ENCODE data around the gene TTC29.

Gene TTC29

GRCh38 chr4:146835096-146835495 is 110.6 kb downstream of the TTC29 start (continued):
- TF ChIP-seq PRDM4 (tag by site-specific recombination; IDR thresholded peaks at IDR 0.05) (no peak), PBX3 (CRISPR knock-in tag; IDR thresholded peaks at IDR 0.05) (no peak), INSM2 (tag by site-specific recombination; IDR thresholded peaks at IDR 0.05) (no peak), GLI2 (tag by site-specific recombination; IDR thresholded peaks at IDR 0.05; ENCODE audit: borderline replicate concordance, low read depth) (no peak), TCF7L2 (IDR thresholded peaks at IDR 0.05; ENCODE audit: borderline replicate concordance, low read depth, low read length) (no peak), ZNF416 (tag by site-specific recombination; IDR thresholded peaks at IDR 0.05) (no peak)

GRCh38 chr4:146834263-146835034 is 111.2 kb downstream of the TTC29 start:
- POLR2A ChIA-PET = no interaction called here
- CTCF ChIA-PET = no interaction called here

More at GRCh38 chr4:146834263-146835034, 111.2 kb downstream of the TTC29 start:
- no peaks in the 10 kb centered on the region for H3K4me1 ChIP-seq (ENCODE audit: control insufficient read depth, insufficient read depth, low read length)
- TF ChIP-seq ZNF664 (tag by site-specific recombination; IDR thresholded peaks at IDR 0.05) = no peak
- TF ChIP-seq ZNF18 (tag by site-specific recombination; IDR thresholded peaks at IDR 0.05) = no peak
- no peak for TF ChIP-seq ZNF701 (tag by site-specific recombination; IDR thresholded peaks at IDR 0.05)
- no peak for TF ChIP-seq ELK4 (IDR thresholded peaks at IDR 0.05; ENCODE audit: borderline replicate concordance, low read depth, low read length)
- no peak for TF ChIP-seq HOXA7 (CRISPR knock-in tag; IDR thresholded peaks at IDR 0.05; ENCODE audit: borderline replicate concordance)
- no peak for TF ChIP-seq ZNF23 (tag by site-specific recombination; IDR thresholded peaks at IDR 0.05; ENCODE audit: borderline replicate concordance)
- TF ChIP-seq ZNF654 (tag by site-specific recombination; IDR thresholded peaks at IDR 0.05; ENCODE audit: low read depth) = no peak
- TF ChIP-seq ATF2 (tag by site-specific recombination; IDR thresholded peaks at IDR 0.05; ENCODE audit: low read depth) = no peak
- H3K9me3 ChIP-seq (ENCODE audit: control insufficient read depth, insufficient read depth, low read depth, low read length) = no peaks in the 10 kb centered on the region
- H3K36me3 ChIP-seq (ENCODE audit: control insufficient read depth in 2 of 2, insufficient read depth in 1 of 2, low read length in 2 of 2) = no peaks in the 10 kb centered on the region
- H3K27ac ChIP-seq (ENCODE audit: extremely low read depth, low read depth, low read length) = no peak overlapping the region
- H3K4me3 ChIP-seq (ENCODE audit: low read depth, low read length) = no peak overlapping the region

All from HEK293 (cell line).